Daoy (cell line): ENCODE results near the gene SALL2. TPM values are rescaled to one million over a fixed set of nuclear protein-coding genes. Genes with fewer than 3 reads are reported as not detected.

Experiments
- DNase-seq: peaks from one replicate; pipeline ENCODE4 v3.0.0-alpha.2; 2015; ENCODE audit warnings: low read depth
- total RNA-seq: library from RNA; depleted of rRNA; stranded (reverse); fragments of >200 nt; shearing (Covaris generic); gene quantifications from 2 replicates; pipeline ENCODE4 v1.2.3, GENCODE V29; 2014

The SALL2 gene
- total RNA-seq, 1 experiment from 2014 or later, result 3.3 TPM

DNA sequence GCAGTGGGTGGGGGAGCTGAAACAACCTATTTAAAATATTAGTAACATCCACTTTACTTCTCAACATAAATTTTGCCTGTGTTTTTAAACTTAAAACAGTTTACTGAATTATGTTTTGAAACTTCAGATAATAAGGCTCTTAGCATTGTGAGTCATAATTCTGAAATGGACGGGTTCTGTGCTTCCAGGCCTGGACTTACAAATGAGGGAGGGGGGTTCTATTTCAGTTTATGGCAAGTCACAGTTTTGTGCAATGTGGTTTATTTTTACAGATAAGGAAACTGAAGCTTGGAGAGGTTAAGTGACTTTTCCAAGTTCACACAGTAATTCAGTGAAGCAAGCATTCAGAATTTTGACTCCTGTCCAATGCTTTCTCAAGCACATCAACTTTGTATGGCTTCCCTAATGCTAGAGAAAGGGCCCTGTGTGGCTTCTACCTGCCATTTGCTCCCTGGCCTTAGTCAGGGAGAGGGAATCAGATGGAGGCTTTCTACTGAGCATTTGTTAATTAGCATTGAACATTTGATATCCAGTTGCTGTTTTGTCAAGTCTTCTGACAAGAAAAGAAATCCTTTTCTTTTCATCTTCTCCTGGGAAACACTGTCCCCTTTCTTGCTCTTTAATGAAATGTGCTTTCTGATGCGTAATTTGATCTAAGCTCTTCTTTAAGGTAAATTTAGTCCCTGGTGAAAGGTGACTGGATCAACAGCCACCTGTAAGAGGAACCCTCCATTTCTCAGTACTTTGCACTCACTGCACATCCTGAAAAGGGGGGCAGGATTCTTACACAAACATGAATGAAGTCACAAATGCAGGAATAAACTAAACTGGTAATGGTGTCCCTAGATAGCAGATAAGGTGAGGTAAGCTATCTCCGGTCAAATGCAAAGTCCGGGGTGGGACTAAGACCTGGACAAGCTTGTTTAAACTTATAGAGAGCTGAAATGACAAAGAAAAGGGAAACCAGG, 2.5 kb upstream of the SALL2 start:
- no peak for DNase-seq

GRCh38 chr14:21527318-21527679, 1.2 kb upstream of the SALL2 start:
- no peak for DNase-seq

GRCh38 chr14:21526672-21527317, 649 bp upstream of the SALL2 start:
- no peak for DNase-seq

- DNase-seq, result peak; percentile 20
These were observed 580 bp downstream of the SALL2 start for GRCh38 chr14:21525571-21525961.

DNA sequence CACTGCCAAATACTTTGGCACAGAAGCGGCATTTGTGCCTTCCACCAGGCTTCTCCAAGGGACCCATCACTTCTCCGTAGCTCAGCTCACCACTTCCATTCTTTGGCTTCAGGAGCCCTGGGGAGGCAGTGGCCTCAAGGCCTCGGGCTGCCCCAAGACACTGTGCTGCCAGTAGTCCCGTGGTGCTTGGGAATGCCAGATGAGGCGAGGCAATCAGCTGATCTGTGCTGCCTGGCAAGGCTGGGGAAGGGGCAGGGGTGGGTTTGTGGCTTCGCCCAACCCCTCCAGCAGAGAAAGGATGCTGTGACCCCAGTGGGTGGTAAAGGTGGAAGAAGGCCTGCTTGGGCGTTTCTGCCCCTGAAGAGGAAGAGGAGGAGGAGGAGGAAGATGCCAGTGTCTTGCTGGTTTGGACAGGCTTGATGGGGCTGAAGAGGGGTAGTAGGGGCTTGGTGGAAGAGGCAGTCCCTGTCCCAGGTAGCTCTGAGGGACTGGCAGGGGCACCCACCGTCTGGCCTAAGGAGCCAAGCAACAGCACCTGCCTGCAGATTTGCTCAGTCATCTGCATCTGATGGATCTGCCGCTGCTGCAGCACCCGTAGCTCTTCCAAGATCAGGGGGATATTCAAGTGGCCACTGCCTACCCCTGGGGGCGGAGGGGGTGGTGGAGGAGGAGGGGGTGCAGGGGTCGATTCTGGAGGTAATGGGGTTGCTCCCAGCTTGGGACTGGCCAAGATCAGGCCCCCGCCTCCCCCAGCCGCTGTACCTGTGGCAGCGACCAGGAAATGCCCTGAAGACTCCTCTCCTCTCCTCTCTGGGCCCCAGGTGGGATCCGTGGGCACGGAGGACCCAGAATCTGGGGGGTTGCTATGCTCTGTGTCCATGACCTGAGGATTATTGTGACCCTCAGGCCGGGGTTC, 1.3 kb downstream of the SALL2 start:
- no peak for DNase-seq

- DNase-seq, result no peak
These were observed 2.9 kb downstream of the SALL2 start for GRCh38 chr14:21523203-21523602.

DNA sequence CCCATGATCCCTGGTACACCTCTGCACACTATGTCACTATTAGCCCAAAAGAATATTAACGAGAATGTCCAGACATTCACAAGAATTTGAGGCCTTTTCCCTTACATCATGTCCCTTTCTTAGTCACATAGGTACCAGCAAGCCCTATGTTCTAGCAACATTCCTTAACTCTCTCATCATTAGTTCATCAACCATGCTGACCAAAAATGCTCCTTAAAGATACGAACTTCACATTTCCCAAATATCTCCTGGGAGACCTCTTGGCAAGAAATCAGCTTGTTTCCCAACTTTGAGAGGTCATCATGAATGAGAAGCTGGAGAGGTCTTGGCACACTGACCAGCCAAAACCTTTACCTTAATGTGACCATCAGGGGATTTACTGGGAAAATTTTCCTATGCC, 4.6 kb downstream of the SALL2 start:
- no peak for DNase-seq

GRCh38 chr14:21520767-21521166, 5.4 kb downstream of the SALL2 start:
- DNase-seq, result no peak

GRCh38 chr14:21518725-21519124, 7.4 kb downstream of the SALL2 start:
- DNase-seq, result no peak

DNA sequence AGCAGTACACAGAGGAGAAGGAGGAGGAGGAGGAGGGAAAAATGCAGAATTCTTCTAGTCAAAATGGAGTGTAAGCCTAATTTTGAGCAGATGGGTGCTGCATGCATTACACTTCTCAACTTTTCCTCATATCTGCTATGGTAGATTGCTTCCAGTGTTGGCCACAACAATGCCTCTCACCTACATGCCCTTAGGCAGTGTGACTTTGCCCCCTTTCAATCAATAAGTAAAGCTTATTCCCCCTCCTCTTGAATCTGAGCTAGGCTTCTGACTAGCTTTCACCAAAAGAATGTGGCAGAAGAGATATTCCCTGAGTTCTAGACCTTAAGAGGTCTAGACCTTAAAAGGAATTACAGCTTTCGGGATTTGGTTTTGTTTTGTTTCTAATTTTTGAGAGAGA, 11.8 kb downstream of the SALL2 start:
- no peak for DNase-seq

DNA sequence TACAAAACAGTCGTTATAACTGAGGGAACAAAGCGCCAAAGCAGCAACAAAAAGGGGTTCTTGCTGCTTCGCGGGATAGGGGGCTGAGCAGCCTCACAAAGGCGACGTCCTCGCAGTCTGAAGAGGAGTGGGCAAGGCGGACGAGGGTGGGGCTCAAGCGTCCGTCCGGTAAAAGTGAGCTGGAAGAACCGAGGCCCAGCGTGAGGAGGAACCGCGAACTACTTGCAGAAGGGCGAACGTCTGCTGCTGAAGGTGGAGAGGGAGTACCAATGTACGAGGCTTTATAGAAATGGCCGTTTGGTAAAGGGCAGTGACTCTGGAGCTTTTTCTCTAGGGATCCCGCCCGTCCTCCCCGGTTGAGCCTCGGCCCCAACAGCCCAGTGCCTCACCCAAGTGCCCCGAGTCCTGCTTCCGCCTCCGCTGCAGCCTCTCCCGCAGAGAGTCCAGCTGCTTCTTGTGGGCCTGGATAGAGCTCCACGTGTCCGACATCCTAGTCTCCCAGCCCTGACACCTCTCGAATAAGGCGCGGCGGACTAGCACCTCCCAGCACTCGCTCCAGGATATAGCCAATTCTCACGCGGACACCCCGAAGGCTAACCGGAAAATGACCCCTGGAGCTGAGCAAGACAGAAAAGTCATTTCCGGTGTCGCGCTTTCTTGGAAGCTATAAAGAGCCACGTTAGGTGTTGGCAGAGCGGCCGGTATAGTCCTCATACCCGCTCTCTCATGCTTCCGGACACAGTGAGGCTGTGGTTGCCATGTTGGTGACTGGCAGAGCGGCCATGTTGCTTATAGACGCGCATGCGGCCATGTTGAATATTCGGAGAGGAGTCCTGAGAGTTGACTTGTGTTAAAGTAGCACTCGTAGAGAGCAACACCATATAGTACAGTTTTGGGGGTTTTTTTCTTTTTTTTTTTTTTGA, 15.2 kb downstream of the SALL2 start, which contains the start of gene METTL3:
METTL3 (minus strand) TSS at position 606 of the 923 bp plus-strand sequence; CDS start at position 489, 117 bp downstream.
- peak; percentile 99 for DNase-seq

GRCh38 chr14:21509432-21510143, 16.6 kb downstream of the SALL2 start:
- no peak for DNase-seq

DNA sequence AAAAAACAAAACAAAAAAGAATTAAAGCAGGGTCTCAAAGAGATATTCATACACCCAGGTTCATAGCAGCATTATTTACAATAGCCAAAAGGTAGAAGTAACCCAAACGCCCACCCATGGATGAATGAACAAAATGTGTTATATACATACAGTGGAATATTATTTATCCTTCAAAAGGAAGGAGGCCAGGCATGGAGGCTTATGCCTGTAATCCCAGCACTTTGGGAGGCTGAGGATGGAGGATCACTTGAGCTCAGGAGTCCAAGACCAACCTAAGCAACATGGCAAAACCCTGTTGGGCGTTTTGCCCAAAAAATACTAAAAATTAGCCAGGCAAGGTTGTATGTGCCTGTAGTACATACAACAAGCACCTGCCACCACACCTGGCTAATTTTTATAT, 19.6 kb downstream of the SALL2 start:
- DNase-seq, result no peak

DNA sequence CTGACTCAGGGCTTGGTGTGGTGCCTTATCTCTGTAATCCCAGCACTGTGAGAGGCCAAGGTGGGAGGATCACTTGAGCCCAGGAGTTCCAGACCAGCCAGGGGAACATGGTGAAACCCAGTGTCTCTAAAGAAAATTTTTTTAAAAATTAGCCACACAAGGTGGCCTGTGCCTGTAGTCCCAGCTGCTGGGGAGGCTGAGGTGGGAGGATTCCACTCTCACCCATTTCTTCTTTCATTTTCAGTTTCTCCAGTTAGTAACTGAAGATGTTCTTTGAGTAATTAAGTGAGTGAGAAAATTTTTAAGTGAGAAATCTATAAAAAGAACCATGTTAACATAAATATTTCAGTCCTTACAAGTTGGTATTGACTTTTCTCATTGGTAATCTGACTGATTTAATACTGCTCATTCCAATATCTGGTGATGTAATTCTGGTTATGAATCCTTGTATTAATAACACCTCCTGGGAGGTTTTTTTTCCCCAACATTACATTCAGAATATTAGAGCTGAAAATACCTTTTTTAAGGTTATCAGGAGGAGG, 21.1 kb downstream of the SALL2 start:
- no peak for DNase-seq

- no peak for DNase-seq
These were observed 22.8 kb downstream of the SALL2 start for GRCh38 chr14:21503376-21503775.

DNA sequence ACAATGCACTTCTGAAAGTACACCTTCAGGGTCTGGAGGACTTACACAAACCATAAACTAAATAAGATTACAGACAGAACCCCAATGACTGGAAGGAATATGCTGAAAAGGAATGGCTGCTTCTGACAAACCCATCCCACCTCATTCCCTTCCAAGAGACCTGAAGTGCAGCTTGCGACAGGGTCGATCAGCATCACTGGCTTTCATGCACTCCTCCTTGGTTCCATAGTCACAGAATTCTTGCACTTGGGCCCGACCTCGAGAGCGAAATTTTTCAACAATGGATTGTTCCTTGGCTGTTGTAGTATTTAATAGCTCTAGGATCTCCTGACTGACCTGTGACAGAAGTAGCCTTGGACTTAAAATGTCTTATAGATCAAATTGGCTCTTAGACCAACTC, 24.6 kb downstream of the SALL2 start:
- DNase-seq, result no peak

- DNase-seq, result peak; percentile 13
These were observed 27.3 kb downstream of the SALL2 start for GRCh38 chr14:21498540-21499526.

DNA sequence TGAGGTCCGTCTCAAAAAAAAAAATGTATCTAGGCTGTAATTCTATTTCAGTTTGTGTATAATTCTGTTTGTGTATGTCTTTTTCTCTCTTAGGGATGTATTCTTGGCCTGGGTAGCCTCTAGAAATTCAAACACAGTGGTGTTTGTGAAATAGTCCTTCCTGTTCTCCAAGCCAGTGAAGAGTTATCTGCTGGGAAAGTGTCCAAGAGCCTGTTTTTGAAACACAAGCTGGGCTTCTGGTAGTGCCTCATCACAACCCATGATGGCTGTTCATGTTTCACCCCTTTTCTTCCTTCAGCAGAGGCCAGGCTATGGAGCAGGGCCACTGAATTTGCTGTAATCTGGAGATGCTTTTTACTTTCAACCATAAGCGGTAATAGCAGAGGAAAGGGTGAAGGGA, 29.7 kb downstream of the SALL2 start:
- no peak for DNase-seq
